IPS-NIHi7 (cell line): ENCODE measurements around the gene ERICH3.

Source experiments
- DNase-seq: peaks from one replicate; pipeline ENCODE4 v3.0.0; 2012; ENCODE audit warnings: mixed read lengths; ENCODE audit errors: extremely low spot score

The ERICH3 gene

GRCh38 chr1:74673351-74674111, at the start of gene ERICH3:
ERICH3 (minus strand) TSS chr1:74673792; CDS start chr1:74673519, 273 bp downstream.
- DNase-seq: peak; percentile 56

GRCh38 chr1:74717626-74718025, 44.0 kb upstream of the ERICH3 start:
- no peak for DNase-seq

- no peak for DNase-seq
Measured at GRCh38 chr1:74716822-74717221, 43.2 kb upstream of the ERICH3 start.

- DNase-seq: no peak
Measured at GRCh38 chr1:74715806-74716205, 42.2 kb upstream of the ERICH3 start.

GRCh38 chr1:74715236-74715502, 41.6 kb upstream of the ERICH3 start:
- no peak for DNase-seq

- DNase-seq: no peak
Measured at GRCh38 chr1:74714429-74715235, 41.0 kb upstream of the ERICH3 start.

- no peak for DNase-seq
Measured at GRCh38 chr1:74713849-74714248, 40.3 kb upstream of the ERICH3 start.

GRCh38 chr1:74712881-74713280, 39.3 kb upstream of the ERICH3 start:
- DNase-seq: no peak

GRCh38 chr1:74703386-74704182, 30.0 kb upstream of the ERICH3 start:
- no peak for DNase-seq

- DNase-seq: no peak
Measured at GRCh38 chr1:74699331-74699730, 25.7 kb upstream of the ERICH3 start.

GRCh38 chr1:74697832-74698231, 24.2 kb upstream of the ERICH3 start:
- no peak for DNase-seq

GRCh38 chr1:74693473-74693872, 19.9 kb upstream of the ERICH3 start:
- no peak for DNase-seq

- no peak for DNase-seq
Measured at GRCh38 chr1:74690909-74691308, 17.3 kb upstream of the ERICH3 start.

- DNase-seq: peak; percentile 15
Measured at GRCh38 chr1:74690364-74690696, 16.7 kb upstream of the ERICH3 start.

- DNase-seq: peak; percentile 35
Measured at GRCh38 chr1:74689621-74690363, 16.2 kb upstream of the ERICH3 start.

- DNase-seq: no peak
Measured at GRCh38 chr1:74686928-74687327, 13.3 kb upstream of the ERICH3 start.

GRCh38 chr1:74684301-74684700, 10.7 kb upstream of the ERICH3 start:
- no peak for DNase-seq

- DNase-seq: no peak
Measured at GRCh38 chr1:74683656-74684055, 10.1 kb upstream of the ERICH3 start.

- DNase-seq: no peak
Measured at GRCh38 chr1:74681851-74682250, 8.3 kb upstream of the ERICH3 start.

- DNase-seq: no peak
Measured at GRCh38 chr1:74681449-74681848, 7.9 kb upstream of the ERICH3 start.

- no peak for DNase-seq
Measured at GRCh38 chr1:74681001-74681400, 7.4 kb upstream of the ERICH3 start.

- DNase-seq: no peak
Measured at GRCh38 chr1:74679811-74680210, 6.2 kb upstream of the ERICH3 start.
